DMS 273 (cell line): ENCODE results near the gene SLC20A1.

ENCODE experiments used
- DNase-seq: peaks from one replicate; lab custom pipeline; 2025; ENCODE audit not compliant: unreplicated experiment; lab: John Stamatoyannopoulos, UW

SLC20A1 gene

DNA sequence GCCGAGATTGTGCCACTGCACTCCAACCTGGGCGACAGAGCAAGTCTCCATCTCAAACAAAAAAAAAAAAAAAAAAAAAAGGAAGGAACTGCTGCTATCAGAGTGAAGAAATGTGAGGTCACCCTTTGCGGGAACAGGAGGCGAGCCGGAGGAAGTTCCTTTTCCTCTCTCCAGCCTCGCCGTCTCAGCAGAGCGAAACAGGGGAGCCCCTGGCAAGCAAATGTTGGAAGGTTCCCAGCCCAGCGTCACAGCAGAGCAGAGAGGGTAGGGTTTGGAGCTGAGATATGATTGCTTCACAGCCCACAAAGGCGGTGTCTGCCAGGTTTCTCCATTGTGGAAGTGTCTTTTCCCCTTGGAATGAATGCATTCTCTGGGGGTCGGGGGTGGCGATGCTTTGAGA lies 28.5 kb downstream of the SLC20A1 start:
- DNase-seq, result no peak

DNA sequence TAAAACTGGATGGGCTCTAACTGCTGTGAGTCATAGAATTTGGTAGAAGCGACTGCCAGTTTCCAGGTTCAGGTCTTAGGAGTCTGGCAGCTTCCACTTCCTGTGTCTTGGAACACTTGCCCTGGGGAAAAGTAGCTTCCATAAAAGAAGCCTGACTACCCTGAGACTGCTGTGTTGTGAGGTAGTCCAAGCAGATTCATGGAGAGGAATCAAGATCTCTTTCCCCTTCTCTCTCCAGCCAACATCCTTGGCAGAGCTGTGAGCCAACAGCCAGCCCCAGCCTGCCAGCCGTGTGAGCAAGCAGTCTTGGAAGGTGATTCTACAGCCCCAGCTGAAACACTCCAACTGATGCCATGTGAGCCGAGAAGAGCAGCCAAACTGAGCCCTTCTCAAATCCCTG lies 33.7 kb downstream of the SLC20A1 start:
- peak; percentile 25 for DNase-seq

- DNase-seq, result no peak
Measured at GRCh38 chr2:112680666-112681101, 34.9 kb downstream of the SLC20A1 start.

- no peak for DNase-seq
Measured at GRCh38 chr2:112682101-112682500, 36.4 kb downstream of the SLC20A1 start.

DNA sequence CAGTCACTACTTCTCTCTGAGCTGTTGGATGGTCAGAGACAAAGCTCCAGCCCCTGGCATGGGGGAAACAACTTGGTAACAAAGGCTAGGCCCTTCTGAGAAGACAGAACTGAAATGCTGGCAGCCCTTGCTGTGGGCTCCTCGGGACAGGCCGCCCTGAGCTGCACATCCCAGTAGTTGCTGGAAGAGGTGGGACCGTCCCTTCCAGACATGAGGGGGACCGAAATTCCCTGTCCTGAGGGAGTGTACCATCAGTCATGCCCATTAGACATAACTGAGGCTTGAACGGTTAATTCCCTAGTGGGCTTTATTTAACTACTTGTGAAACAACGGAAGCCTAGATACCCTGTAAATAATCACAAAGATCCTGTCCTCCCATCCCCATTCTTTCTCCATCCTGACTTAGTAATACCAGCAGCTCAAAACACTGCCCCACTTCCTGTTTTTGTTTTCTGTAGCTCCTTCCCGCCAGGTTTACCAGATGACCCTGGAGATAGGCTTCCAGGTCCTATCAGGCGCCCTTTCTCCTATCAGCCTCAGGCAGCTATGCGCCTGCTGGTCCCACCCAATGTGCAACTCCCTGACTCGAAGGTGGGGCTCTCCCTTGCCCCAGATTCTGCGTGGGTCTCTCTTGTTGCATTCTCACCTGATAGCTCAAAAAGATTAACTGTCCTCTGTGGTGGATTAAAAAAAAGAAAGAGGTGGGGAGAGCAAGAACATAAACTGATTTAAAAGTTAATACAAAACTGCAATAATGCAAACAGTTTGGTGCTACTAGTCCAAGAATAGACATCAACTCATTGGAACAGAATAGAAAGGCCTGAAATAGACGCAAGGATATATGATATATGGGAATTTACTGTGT lies 38.0 kb downstream of the SLC20A1 start:
- DNase-seq, result no peak

DNA sequence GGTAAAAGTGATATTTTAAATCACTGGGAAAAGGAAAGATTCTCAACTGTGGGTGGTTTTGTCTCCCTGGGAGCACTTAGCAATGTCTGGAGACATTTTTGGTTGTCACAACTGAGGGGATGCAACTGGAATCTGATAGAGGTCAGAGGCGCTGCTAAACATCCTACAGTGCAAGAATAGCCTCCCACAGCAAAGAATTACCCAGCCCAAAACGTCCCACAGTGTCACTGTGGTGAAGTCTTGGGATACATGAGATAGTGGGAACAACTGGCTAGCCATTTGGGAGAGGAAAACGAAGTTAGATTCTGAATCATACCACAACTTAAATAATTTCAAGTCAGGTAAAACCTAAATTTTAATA lies 38.7 kb downstream of the SLC20A1 start:
- no peak for DNase-seq

- DNase-seq, result peak; percentile 37
Measured at GRCh38 chr2:112685271-112685884, 39.6 kb downstream of the SLC20A1 start.

DNA sequence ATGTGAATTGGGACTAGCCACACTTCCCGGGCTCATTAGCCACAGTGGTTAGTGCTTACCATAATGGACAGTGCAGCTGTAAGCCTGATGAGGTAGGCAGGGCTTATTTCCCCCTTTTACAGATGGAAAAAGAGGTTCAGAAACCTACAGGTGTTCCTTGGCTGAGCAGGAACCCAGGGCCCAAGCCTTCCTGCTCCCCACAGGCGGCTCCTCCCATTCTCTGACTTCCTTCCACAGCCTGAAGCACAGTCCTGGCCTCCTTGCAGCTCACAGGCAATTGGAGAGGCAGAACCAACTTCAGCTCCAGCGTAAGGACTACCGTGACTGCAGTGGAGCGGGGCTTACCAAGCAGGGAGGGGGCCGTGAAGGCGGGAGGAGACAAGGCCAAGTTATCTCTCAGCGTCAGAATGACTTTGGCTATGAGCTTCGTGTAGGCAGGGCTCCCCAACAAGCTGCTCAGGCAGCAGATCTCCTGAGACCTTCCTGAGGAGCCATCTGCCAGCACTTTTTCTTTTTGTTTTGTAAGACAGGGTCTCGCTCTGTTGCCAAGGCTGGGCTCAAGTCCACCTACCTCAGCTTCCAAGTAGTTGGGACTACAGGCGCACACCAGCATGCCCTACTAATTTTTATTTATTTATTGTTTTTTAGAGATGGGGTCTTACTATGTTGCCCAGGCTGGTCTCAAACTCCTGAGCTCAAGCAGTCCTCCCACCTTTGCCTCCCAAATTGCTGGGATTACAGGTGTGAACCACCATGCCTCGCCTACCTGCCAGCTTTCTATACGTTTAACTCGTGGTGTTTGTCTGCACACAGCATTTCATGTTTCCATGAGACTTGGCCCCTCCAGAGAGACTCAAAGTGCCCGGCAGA lies 40.8 kb downstream of the SLC20A1 start:
- peak; percentile 60 for DNase-seq

- no peak for DNase-seq
Measured at GRCh38 chr2:112687522-112687921, 41.8 kb downstream of the SLC20A1 start.

GRCh38 chr2:112688086-112688880 lies 42.5 kb downstream of the SLC20A1 start:
- DNase-seq, result no peak

DNA sequence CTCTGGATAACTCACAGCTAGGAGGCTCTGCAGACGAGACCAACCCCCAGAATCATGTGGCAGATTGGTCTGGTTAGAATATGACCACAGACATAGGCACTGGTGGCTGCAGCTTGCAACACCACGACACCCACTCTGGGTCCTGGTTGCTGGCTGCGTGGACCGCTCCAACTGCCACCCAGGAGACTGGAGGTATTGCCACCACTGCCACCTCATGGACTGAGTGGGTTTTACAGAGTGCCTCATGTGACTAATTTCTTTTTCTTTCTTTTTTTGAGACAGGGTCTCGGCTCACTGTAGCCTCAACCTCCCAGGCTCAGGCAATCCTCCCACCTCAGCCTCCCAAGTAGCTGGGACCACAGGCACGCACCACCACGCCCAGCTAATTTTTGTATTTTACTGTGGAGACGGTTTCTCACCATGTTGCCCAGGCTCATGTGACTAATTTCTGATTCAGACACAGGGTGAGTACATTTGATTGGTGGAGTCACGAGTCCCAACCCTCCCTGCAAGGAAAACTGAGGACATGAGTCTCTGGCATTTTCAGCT lies 45.2 kb downstream of the SLC20A1 start:
- DNase-seq, result peak; percentile 74

- DNase-seq, result peak; percentile 32
Measured at GRCh38 chr2:112691881-112692281, 46.1 kb downstream of the SLC20A1 start.

- peak; percentile 89 for DNase-seq
Measured at GRCh38 chr2:112692495-112692911, 46.8 kb downstream of the SLC20A1 start.

GRCh38 chr2:112692918-112693317 lies 47.2 kb downstream of the SLC20A1 start:
- no peak for DNase-seq

- DNase-seq, result no peak
Measured at GRCh38 chr2:112693596-112693995, 47.9 kb downstream of the SLC20A1 start.

DNA sequence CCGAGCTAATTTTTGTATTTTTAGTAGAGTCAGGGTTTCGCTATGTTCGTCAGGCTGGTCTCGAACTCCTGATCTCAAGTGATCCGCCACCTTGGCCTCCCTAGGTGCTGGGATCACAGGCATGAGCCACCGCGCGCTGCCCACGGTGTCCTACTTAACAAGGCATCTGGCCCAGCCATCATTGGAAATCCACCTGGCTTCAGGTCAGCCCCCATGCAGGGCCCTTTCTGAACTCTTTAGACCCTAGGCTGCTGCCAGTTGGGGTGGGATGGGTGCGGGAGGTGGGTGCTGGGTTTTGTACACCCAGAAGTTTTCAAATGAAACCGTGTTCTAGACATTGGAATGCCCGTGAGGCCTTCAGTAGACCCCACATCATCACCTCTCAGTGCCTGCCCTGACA lies 48.4 kb downstream of the SLC20A1 start:
- DNase-seq, result no peak

- DNase-seq, result no peak
Measured at GRCh38 chr2:112698834-112699515, 53.2 kb downstream of the SLC20A1 start.

GRCh38 chr2:112699984-112700667 lies 54.4 kb downstream of the SLC20A1 start:
- DNase-seq, result no peak

DNA sequence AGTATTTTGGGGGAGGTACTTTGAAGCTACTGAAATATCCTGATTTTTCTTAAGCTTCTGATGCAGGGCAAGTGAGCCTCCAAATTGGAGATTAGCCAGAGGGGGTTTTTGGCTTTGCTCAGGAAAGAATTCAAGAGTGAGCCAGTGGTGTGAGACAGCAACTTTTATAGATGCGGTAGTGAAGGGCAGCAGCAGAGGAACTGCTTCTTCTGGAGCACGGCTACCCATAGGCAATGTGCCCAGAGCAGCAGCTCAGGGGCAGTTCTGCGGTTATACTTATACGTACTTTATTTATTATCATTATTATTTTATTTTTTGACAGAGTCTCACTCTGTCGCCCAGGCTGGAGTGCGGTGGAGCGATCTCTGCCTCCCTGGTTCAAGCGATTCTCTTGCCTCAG lies 55.3 kb downstream of the SLC20A1 start:
- peak; percentile 37 for DNase-seq
